Calu3 (cell line): ENCODE data around the gene RASGRP4. TPM values are rescaled to one million over a fixed set of nuclear protein-coding genes. Genes with fewer than 3 reads are reported as not detected.

Experiments used
- BruUV-seq: library from RNA; stranded (reverse); fragments of 400-500 nt; replicated peaks from 2 replicates; lab custom pipeline; 2021; lab: Mats Ljungman, UMichigan
- CTCF ChIA-PET: fragments of 300-600 bp; sonication (Branson Sonifier 250); formaldehyde crosslinking; loops from one replicate; lab custom pipeline; 2022; ENCODE audit warnings: antibody characterized with exemption; lab: Charles Lee
- DNase-seq: peaks from one replicate; pipeline ENCODE4 v3.0.0; 2022
- H3K27ac Mint-ChIP-seq: one replicate; pipeline ENCODE4 v1.8.0; 2022; ENCODE audit warnings: mixed read lengths; ENCODE audit not compliant: unreplicated experiment
- H3K27me3 Mint-ChIP-seq: one replicate; pipeline ENCODE4 v1.8.0; 2022; ENCODE audit warnings: mixed read lengths; ENCODE audit not compliant: unreplicated experiment
- H3K36me3 Mint-ChIP-seq: one replicate; pipeline ENCODE4 v1.8.0; 2022; ENCODE audit warnings: mild to moderate bottlenecking, moderate library complexity, mixed read lengths; ENCODE audit not compliant: insufficient read depth, unreplicated experiment
- H3K4me1 Mint-ChIP-seq: one replicate; pipeline ENCODE4 v1.8.0; 2022; ENCODE audit warnings: mild to moderate bottlenecking, low read depth, mixed read lengths; ENCODE audit not compliant: unreplicated experiment
- H3K4me3 Mint-ChIP-seq: one replicate; pipeline ENCODE4 v1.8.0; 2022; ENCODE audit warnings: mild to moderate bottlenecking, low read depth, moderate library complexity, mixed read lengths; ENCODE audit not compliant: unreplicated experiment
- H3K9me3 Mint-ChIP-seq: one replicate; pipeline ENCODE4 v1.8.0; 2022; ENCODE audit warnings: low read depth, mixed read lengths; ENCODE audit not compliant: unreplicated experiment
- intact Hi-C: fragments of 100-400 bp; cut with micrococcal nuclease; formaldehyde crosslinking; loops from one replicate; pipeline ENCODE4 v1.10.0; 2022; ENCODE audit not compliant: unreplicated experiment
- total RNA-seq: library from RNA; stranded (reverse); gene quantifications from 2 replicates; pipeline ENCODE4 v1.2.3, GENCODE V29; 2022
- TF ChIP-seq, protein P1 (sequence below): fragments of 200-600 bp; IDR thresholded peaks from one replicate; pipeline ENCODE4 v1.8.0; 2022; ENCODE audit warnings: antibody characterized with exemption; ENCODE audit not compliant: unreplicated experiment

Gene RASGRP4
- total RNA-seq, 1 experiment from 2014 or later, result not detected

DNA sequence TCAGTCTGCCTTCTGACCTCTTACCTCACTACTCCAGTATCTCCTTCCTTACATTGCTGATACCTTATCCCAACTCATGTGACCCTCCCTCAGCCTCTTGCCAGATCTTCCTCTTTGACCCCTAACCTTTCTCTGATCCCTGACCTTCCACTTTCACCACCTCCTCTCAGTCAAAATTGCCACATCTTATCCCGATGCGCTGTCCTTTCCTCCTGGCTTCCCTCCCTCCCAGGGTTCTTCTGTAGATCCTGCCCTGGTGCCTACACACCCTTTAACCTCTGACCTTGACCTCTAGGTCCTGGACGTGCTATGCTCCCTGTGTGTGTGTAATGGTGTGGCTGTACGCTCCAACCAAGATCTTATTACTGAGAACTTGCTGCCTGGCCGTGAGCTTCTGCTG lies 31.2 kb upstream of the RASGRP4 start:
- no peak for DNase-seq
- intact Hi-C loops, result no loop called here
- H3K9me3 Mint-ChIP-seq, result no peaks in the 10 kb centered on the region
- no TSS peak for BruUV-seq
- TF ChIP-seq, protein P1, sequence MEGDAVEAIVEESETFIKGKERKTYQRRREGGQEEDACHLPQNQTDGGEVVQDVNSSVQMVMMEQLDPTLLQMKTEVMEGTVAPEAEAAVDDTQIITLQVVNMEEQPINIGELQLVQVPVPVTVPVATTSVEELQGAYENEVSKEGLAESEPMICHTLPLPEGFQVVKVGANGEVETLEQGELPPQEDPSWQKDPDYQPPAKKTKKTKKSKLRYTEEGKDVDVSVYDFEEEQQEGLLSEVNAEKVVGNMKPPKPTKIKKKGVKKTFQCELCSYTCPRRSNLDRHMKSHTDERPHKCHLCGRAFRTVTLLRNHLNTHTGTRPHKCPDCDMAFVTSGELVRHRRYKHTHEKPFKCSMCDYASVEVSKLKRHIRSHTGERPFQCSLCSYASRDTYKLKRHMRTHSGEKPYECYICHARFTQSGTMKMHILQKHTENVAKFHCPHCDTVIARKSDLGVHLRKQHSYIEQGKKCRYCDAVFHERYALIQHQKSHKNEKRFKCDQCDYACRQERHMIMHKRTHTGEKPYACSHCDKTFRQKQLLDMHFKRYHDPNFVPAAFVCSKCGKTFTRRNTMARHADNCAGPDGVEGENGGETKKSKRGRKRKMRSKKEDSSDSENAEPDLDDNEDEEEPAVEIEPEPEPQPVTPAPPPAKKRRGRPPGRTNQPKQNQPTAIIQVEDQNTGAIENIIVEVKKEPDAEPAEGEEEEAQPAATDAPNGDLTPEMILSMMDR, result no peak
- peaks cover 56% of the 10 kb centered on the region for H3K27me3 Mint-ChIP-seq
- H3K27ac Mint-ChIP-seq, result no peak overlapping the region
- CTCF ChIA-PET, result no interaction called here
- no peaks in the 10 kb centered on the region for H3K36me3 Mint-ChIP-seq
- no peak overlapping the region for H3K4me3 Mint-ChIP-seq
- no peaks in the 10 kb centered on the region for H3K4me1 Mint-ChIP-seq

- DNase-seq, result no peak
- TF ChIP-seq, protein P1, result no peak
- BruUV-seq, result no TSS peak
- intact Hi-C loops, result no loop called here
- H3K36me3 Mint-ChIP-seq, result no peaks in the 10 kb centered on the region
- H3K27me3 Mint-ChIP-seq, result peaks cover 71% of the 10 kb centered on the region
- no peak overlapping the region for H3K27ac Mint-ChIP-seq
- H3K4me1 Mint-ChIP-seq, result no peaks in the 10 kb centered on the region
- no peak overlapping the region for H3K4me3 Mint-ChIP-seq
- no peaks in the 10 kb centered on the region for H3K9me3 Mint-ChIP-seq
- CTCF ChIA-PET, result no interaction called here
These were observed 29.0 kb upstream of the RASGRP4 start for GRCh38 chr19:38455031-38455430.

GRCh38 chr19:38453596-38453995 lies 27.6 kb upstream of the RASGRP4 start:
- Mint-ChIP-seq H3K4me1 (no peaks in the 10 kb centered on the region), H3K4me3 (no peak overlapping the region), H3K36me3 (no peaks in the 10 kb centered on the region), H3K27ac (no peak overlapping the region), H3K9me3 (no peaks in the 10 kb centered on the region), H3K27me3 (peaks cover 71% of the 10 kb centered on the region)
- no peak for DNase-seq
- intact Hi-C loops, result no loop called here
- BruUV-seq, result no TSS peak
- TF ChIP-seq, protein P1, result no peak
- CTCF ChIA-PET, result no interaction called here

DNA sequence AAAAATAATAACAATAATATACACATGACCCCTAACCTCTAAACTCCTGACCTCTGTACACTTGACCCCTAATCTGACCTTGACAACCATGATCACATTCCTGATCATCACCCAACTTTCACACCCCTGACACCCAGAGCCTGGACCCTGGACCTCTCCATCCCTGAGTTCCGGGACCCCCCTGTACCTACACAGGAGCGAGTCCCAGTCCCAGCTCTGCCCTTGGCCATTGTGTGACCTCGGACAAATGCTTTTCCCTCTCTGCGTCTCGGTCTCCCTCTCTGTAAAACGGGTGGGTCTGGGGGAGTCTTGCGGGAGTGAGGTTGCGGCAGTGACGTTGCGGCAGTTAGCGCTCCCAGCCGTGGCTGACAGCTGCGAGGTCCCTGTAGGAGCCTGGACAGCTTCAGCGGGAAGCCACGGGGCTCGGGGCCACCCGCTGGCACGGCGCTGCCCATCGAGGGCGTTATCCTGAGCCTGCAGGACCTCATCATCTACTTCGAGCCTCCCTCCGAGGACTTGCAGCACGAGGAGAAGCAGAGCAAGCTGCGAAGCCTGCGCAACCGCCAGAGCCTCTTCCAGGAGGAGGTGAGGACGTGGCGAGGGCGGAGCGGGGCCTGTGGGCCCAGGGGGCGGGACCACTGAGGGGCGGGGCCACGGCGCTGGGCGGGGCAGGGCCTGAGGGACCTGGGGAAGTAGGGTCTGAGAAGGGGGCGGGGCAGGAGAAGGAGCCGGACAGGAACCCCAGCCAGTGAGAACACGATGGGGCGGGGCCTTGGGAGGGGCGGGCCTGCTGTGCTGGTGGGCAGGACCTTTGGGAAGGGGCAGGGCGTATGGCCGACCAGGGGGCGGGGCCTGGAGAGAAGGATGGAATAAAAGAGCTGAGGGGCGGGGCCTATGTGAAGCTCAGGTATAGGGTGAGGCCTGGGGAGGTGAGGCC lies 26.7 kb upstream of the RASGRP4 start:
- DNase-seq, result peak; percentile 6
- no peaks in the 10 kb centered on the region for H3K4me1 Mint-ChIP-seq
- TF ChIP-seq, protein P1, result no peak
- no peaks in the 10 kb centered on the region for H3K36me3 Mint-ChIP-seq
- H3K4me3 Mint-ChIP-seq, result no peak overlapping the region
- no TSS peak for BruUV-seq
- no peak overlapping the region for H3K27ac Mint-ChIP-seq
- intact Hi-C loops, result no loop called here
- no peaks in the 10 kb centered on the region for H3K9me3 Mint-ChIP-seq
- CTCF ChIA-PET, result no interaction called here
- H3K27me3 Mint-ChIP-seq, result peaks cover 72% of the 10 kb centered on the region
